Body of pancreas (tissue), 4 donors: ENCODE data around the gene SUN5. TPM values are rescaled to one million over a fixed set of nuclear protein-coding genes. Genes with fewer than 3 reads are reported as not detected.

ENCODE experiments used
- ATAC-seq: fragments of 150-250 bp; one replicate; pipeline ENCODE4 v1.9.1; 2016
- DNase-seq, 4 donors: peaks; one replicate each; pipeline ENCODE4 v3.0.0-alpha.2; 2019
- H3K27ac ChIP-seq, 4 donors: fragments of 200-600 bp; sonication (generic); 1 replicate in 3 of 4; 2 replicates in 1 of 4; pipeline versions ENCODE4 v1.5.1 to v1.6.1; 2016 to 2019; ENCODE audit warnings: mild to moderate bottlenecking in 1 of 4, mixed read lengths in 1 of 4, moderate library complexity in 1 of 4
- H3K27me3 ChIP-seq, 2 donors: fragments of 200-600 bp; sonication (generic); one replicate each; pipeline ENCODE4 v1.6.0; 2016; ENCODE audit warnings: mild to moderate bottlenecking in 1 of 2
- H3K36me3 ChIP-seq, 2 donors: fragments of 200-600 bp; sonication (generic); replicated peaks in 1 of 2; 2 replicates each; pipeline ENCODE4 v1.5.1; 2016; ENCODE audit warnings: low read depth in 2 of 2; ENCODE audit not compliant: insufficient read depth in 1 of 2
- H3K4me1 ChIP-seq: fragments of 200-600 bp; sonication (generic); one replicate; pipeline ENCODE4 v1.6.0; 2016
- H3K4me3 ChIP-seq, 2 donors: fragments of 200-600 bp; sonication (generic); 1 replicate in 1 of 2; 2 replicates in 1 of 2; pipeline ENCODE4 v1.5.1; 2016 to 2019
- H3K9me3 ChIP-seq, 3 donors: fragments of 200-600 bp; sonication (generic); 1 replicate in 2 of 3; 2 replicates in 1 of 3; pipeline ENCODE4 v1.5.1; 2016
- POLR2A ChIP-seq, 3 donors: fragments of 450-650 bp; IDR thresholded peaks; one replicate each; pipeline ENCODE4 v1.6.1; 2016; ENCODE audit warnings: antibody characterized with exemption in 3 of 3, mild to moderate bottlenecking in 2 of 3
- WGBS, 2 donors: methylation state at CpG; one replicate each; pipeline ENCODE4 v1.1.5; 2017; 5-methylcytosine and 5-hydroxymethylcytosine counted together
- intact Hi-C: fragments of 100-400 bp; cut with DNase I; formaldehyde crosslinking; loops from one replicate; pipeline ENCODE4 v1.15.1; 2023
- total RNA-seq, 2 donors: library from RNA; depleted of rRNA; stranded (reverse); fragments of >200 nt; gene quantifications; one replicate each; pipeline ENCODE4 v1.1.0, GENCODE V29; 2016
- TF ChIP-seq, protein P1 (sequence below), 7 experiments: fragments of 450-650 bp in 4 of 7; fragments of 200-600 bp in 3 of 7; sonication (generic) in 3 of 7; IDR thresholded peaks; one replicate each; pipeline ENCODE4 v1.5.1; 2016 to 2019; ENCODE audit warnings: antibody characterized with exemption in 7 of 7

The SUN5 gene
- total RNA-seq, 2 donors from 2014 or later, result not detected

GRCh38 chr20:32970115-32970972, 33.9 kb downstream of the SUN5 start:
- Histone ChIP-seq H3K4me1 (no peaks in the 10 kb centered on the region), H3K9me3 (no peaks in the 10 kb centered on the region), H3K4me3 (no peak overlapping the region), H3K27ac (no peak overlapping the region), H3K36me3 (no peaks in the 10 kb centered on the region), H3K27me3 (no peaks in the 10 kb centered on the region)
- no peak for TF ChIP-seq POLR2A (IDR thresholded peaks at IDR 0.05)
- TF ChIP-seq, protein P1, sequence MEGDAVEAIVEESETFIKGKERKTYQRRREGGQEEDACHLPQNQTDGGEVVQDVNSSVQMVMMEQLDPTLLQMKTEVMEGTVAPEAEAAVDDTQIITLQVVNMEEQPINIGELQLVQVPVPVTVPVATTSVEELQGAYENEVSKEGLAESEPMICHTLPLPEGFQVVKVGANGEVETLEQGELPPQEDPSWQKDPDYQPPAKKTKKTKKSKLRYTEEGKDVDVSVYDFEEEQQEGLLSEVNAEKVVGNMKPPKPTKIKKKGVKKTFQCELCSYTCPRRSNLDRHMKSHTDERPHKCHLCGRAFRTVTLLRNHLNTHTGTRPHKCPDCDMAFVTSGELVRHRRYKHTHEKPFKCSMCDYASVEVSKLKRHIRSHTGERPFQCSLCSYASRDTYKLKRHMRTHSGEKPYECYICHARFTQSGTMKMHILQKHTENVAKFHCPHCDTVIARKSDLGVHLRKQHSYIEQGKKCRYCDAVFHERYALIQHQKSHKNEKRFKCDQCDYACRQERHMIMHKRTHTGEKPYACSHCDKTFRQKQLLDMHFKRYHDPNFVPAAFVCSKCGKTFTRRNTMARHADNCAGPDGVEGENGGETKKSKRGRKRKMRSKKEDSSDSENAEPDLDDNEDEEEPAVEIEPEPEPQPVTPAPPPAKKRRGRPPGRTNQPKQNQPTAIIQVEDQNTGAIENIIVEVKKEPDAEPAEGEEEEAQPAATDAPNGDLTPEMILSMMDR (IDR thresholded peaks at IDR 0.05), result no peak
- WGBS, 2 donors, result 74 to 81% methylated on average over 8 to 15 of the region's 15 CpGs
- intact Hi-C loops, result no loop called here
- no peak for ATAC-seq
- DNase-seq, result no peak

DNA sequence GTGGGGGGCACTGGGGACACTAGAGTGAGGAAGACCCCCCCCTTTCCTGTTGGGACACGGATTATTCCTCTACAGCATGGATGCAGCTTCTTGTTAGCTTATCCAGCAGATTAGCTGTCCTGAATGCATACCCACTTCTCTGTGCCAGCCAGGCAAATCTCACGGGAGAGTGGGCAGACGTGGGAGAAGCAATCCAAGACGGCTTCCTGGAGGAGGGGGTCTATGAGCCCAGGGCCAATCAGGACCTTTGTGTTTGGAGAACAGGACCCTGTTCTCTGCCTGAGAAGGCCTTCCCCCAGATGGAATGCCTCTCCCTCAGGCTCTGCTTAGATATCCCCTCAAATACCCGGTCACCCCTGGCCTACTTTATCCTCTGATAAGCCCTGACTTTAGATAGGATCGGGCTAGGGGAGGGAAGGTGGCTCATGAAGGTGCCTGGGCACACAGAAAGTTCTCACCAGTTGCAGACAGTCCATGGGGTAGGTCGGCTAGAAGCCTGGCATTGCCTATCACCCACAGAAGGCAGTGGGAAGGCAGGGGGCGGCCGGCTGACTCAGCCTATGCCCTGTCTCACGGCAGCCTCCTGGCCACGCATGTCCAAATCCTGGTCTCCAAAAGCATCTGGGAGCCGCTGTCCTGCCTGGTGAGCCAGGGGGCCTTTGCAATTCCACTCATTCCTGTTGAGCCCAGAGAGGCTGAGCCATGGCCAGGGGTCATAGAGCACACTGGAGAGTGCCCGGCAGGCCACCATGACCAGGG, 34.7 kb downstream of the SUN5 start:
- Histone ChIP-seq H3K4me3 (no peak overlapping the region), H3K36me3 (no peaks in the 10 kb centered on the region), H3K9me3 (no peaks in the 10 kb centered on the region), H3K27me3 (no peaks in the 10 kb centered on the region), H3K4me1 (no peaks in the 10 kb centered on the region), H3K27ac (no peak overlapping the region)
- no peak for TF ChIP-seq POLR2A (IDR thresholded peaks at IDR 0.05)
- TF ChIP-seq, protein P1 (IDR thresholded peaks at IDR 0.05), result no peak
- 54 to 70% methylated on average over 7 to 13 of the region's 13 CpGs for WGBS, 2 donors
- intact Hi-C loops, result no loop called here
- ATAC-seq, result no peak
- no peak for DNase-seq

DNA sequence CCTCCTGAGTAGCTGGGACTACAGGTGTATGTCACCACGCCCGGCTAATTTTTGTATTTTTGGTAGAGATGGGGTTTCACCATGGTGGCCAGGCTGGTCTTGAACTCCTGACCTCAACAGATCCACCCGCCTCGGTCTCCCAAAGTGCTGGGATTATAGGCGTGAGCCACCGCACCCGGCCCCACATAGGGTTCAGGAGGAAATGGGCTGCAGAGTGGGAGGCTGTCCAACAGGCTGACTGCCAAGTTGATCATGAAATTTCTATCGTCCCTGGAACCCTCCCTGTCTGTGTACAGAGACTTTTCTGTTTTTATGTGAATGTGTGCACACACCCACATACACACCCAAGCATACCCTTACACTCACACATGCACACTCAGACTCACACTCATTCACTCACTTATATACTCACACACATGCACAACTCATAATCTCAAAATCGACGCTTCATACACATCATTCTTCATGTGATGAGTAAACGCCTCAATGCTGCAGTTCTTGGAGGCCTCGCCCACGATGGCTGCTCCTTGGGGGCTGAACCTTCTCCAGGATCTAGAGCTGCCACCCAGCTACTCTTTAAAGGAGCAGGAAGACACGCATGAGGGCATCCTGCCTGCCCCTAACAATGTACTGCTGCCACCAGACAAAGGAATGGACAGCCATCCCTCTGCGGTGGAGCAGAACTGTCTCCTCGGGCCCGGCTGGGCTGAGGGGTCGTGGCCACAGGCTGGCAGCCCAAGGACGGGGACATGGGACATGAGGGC, 35.6 kb downstream of the SUN5 start:
- intact Hi-C loops, result no loop called here
- DNase-seq (no peak), ATAC-seq (no peak)
- Histone ChIP-seq H3K4me3 (no peak overlapping the region), H3K27ac (no peak overlapping the region), H3K36me3 (no peaks in the 10 kb centered on the region), H3K4me1 (no peaks in the 10 kb centered on the region), H3K9me3 (no peaks in the 10 kb centered on the region), H3K27me3 (no peaks in the 10 kb centered on the region)
- TF ChIP-seq, protein P1 (IDR thresholded peaks at IDR 0.05), result no peak
- TF ChIP-seq POLR2A (IDR thresholded peaks at IDR 0.05), result no peak
- 58 to 61% methylated on average over 18 to 19 of the region's 19 CpGs for WGBS, 2 donors

GRCh38 chr20:32967961-32968457, 36.2 kb downstream of the SUN5 start:
- H3K4me1 ChIP-seq, result no peaks in the 10 kb centered on the region
- no peaks in the 10 kb centered on the region for H3K36me3 ChIP-seq
- no peaks in the 10 kb centered on the region for H3K9me3 ChIP-seq
- H3K4me3 ChIP-seq, result no peak overlapping the region
- ATAC-seq, result no peak
- H3K27me3 ChIP-seq, result no peaks in the 10 kb centered on the region
- no peak overlapping the region for H3K27ac ChIP-seq
- TF ChIP-seq, protein P1 (IDR thresholded peaks at IDR 0.05), result no peak
- no peak for TF ChIP-seq POLR2A (IDR thresholded peaks at IDR 0.05)
- WGBS, 2 donors, result 70 to 77% methylated on average over 14 to 16 of the region's 16 CpGs
- intact Hi-C loops, result no loop called here
- no peak for DNase-seq
